IPS-NIHi7 (cell line): ENCODE data around the gene MCEMP1.

Source experiments
- DNase-seq: peaks from one replicate; pipeline ENCODE4 v3.0.0; 2012; ENCODE audit warnings: mixed read lengths; ENCODE audit errors: extremely low spot score

The MCEMP1 gene

GRCh38 chr19:7670790-7671189 lies 6.1 kb upstream of the MCEMP1 start:
- DNase-seq = no peak

GRCh38 chr19:7672522-7672921 lies 4.4 kb upstream of the MCEMP1 start:
- DNase-seq = no peak

- peak; percentile 84 for DNase-seq
Observed at GRCh38 chr19:7674010-7675005, 2.6 kb upstream of the MCEMP1 start.

- no peak for DNase-seq
Observed at GRCh38 chr19:7676376-7676775, 514 bp upstream of the MCEMP1 start.

GRCh38 chr19:7677669-7678311 lies 900 bp downstream of the MCEMP1 start:
- DNase-seq = no peak

GRCh38 chr19:7678971-7679751 lies 2.3 kb downstream of the MCEMP1 start:
- DNase-seq = no peak

GRCh38 chr19:7679771-7680605 lies 3.1 kb downstream of the MCEMP1 start:
- DNase-seq = no peak

GRCh38 chr19:7680606-7681339 lies 3.9 kb downstream of the MCEMP1 start, which contains the start of gene TRAPPC5:
Gene TRAPPC5, plus strand, starts transcription at chr19:7680833. Its CDS starts 1,421 bp downstream, at chr19:7682254.
- DNase-seq = peak; percentile 95

- DNase-seq = peak; percentile 88
Observed at GRCh38 chr19:7681340-7682174, 4.7 kb downstream of the MCEMP1 start.

GRCh38 chr19:7682175-7682855 lies 5.4 kb downstream of the MCEMP1 start:
- no peak for DNase-seq

GRCh38 chr19:7685546-7686445 lies 8.9 kb downstream of the MCEMP1 start:
- DNase-seq = no peak

- no peak for DNase-seq
Observed at GRCh38 chr19:7687177-7687576, 10.3 kb downstream of the MCEMP1 start.

GRCh38 chr19:7689165-7689564 lies 12.3 kb downstream of the MCEMP1 start:
- DNase-seq = no peak

GRCh38 chr19:7690779-7691258 lies 13.9 kb downstream of the MCEMP1 start:
- DNase-seq = no peak

GRCh38 chr19:7691497-7691896 lies 14.6 kb downstream of the MCEMP1 start:
- no peak for DNase-seq

- DNase-seq = no peak
Observed at GRCh38 chr19:7692417-7693088, 15.7 kb downstream of the MCEMP1 start.

- DNase-seq = no peak
Observed at GRCh38 chr19:7694499-7694898, 17.6 kb downstream of the MCEMP1 start.
